Measurements from ENCODE around the gene DGKG.

- TF ChIP-seq CTCF (IDR thresholded peaks at IDR 0.05; ENCODE audit: low read depth, low read length, poor library complexity, severe bottlenecking) = no peak
- TF ChIP-seq EZH2phosphoT487 (IDR thresholded peaks at IDR 0.05; ENCODE audit: borderline replicate concordance, low read length) = no peak
Observed at GRCh38 chr3:186290796-186291195, 71.2 kb downstream of the DGKG start.
